CD14-positive monocyte (primary cell): Measurements from ENCODE around the gene DDX18. TPM values are rescaled to one million over a fixed set of nuclear protein-coding genes. Genes with fewer than 3 reads are reported as not detected.

Experiments
- DNase-seq, 3 donors: peaks; one replicate each; pipeline ENCODE4 v3.0.0-alpha.2; 2011 to 2022
- H2AFZ ChIP-seq: 2 replicates; pipeline ENCODE4 v1.6.0; 2012; ENCODE audit warnings: mild to moderate bottlenecking, low read depth, low read length, inconsistent platforms; ENCODE audit not compliant: insufficient read depth, poor library complexity, severe bottlenecking
- H3K27ac ChIP-seq, 2 donors: 1 replicate in 1 of 2; 2 replicates in 1 of 2; pipeline ENCODE4 v1.5.1; 2012 to 2013; ENCODE audit warnings: low read length in 2 of 2, control low read depth in 1 of 2, inconsistent platforms in 1 of 2, low read depth in 1 of 2, mild to moderate bottlenecking in 1 of 2
- H3K27me3 ChIP-seq, 2 donors: one replicate each; pipeline versions ENCODE4 v1.6.0 to v1.6.1; 2011 to 2013; ENCODE audit warnings: low read length in 2 of 2; ENCODE audit not compliant: control insufficient read depth in 2 of 2, insufficient read depth in 2 of 2
- H3K36me3 ChIP-seq, 2 donors: replicated peaks in 1 of 2; 1 replicate in 1 of 2; 2 replicates in 1 of 2; pipeline versions ENCODE4 v1.5.1 to v1.6.1; 2012 to 2013; ENCODE audit warnings: low read length in 2 of 2, control low read depth in 1 of 2, inconsistent platforms in 1 of 2, mild to moderate bottlenecking in 1 of 2; ENCODE audit not compliant: insufficient read depth in 2 of 2, control insufficient read depth in 1 of 2
- H3K4me1 ChIP-seq, 2 donors: 1 replicate in 1 of 2; 2 replicates in 1 of 2; pipeline versions ENCODE4 v1.5.1 to v1.6.1; 2012 to 2013; ENCODE audit warnings: low read length in 2 of 2, control low read depth in 1 of 2, inconsistent platforms in 1 of 2, mild to moderate bottlenecking in 1 of 2, moderate library complexity in 1 of 2; ENCODE audit not compliant: insufficient read depth in 2 of 2, control insufficient read depth in 1 of 2
- H3K4me2 ChIP-seq: replicated peaks from 2 replicates; pipeline ENCODE3; 2012; ENCODE audit warnings: low read length, moderate library complexity, mild to moderate bottlenecking; ENCODE audit not compliant: poor library complexity, severe bottlenecking; ENCODE audit errors: extremely low read depth
- H3K4me3 ChIP-seq, 3 experiments: fragments of 200-600 bp in 1 of 3; sonication (generic) in 1 of 3; replicated peaks in 1 of 3; 1 replicate in 2 of 3; 2 replicates in 1 of 3; pipeline ENCODE4 v1.5.1; 2011 to 2013; ENCODE audit warnings: low read length in 3 of 3, mild to moderate bottlenecking in 3 of 3, control low read depth in 2 of 3, low read depth in 2 of 3, inconsistent platforms in 1 of 3, moderate library complexity in 1 of 3
- H3K79me2 ChIP-seq: 2 replicates; pipeline ENCODE4 v1.6.0; 2012; ENCODE audit warnings: mild to moderate bottlenecking, control low read depth, inconsistent platforms, low read length, moderate library complexity; ENCODE audit not compliant: insufficient read depth
- H3K9ac ChIP-seq: 2 replicates; pipeline ENCODE4 v1.6.0; 2017; ENCODE audit warnings: low read length, mild to moderate bottlenecking; ENCODE audit not compliant: insufficient read depth, poor library complexity, severe bottlenecking
- H3K9me3 ChIP-seq, 2 donors: replicated peaks in 1 of 2; 1 replicate in 1 of 2; 2 replicates in 1 of 2; pipeline versions ENCODE4 v1.5.1 to v1.6.1; 2012 to 2013; ENCODE audit warnings: low read length in 2 of 2, control low read depth in 1 of 2; ENCODE audit not compliant: control insufficient read depth in 1 of 2, insufficient read depth in 1 of 2
- H4K20me1 ChIP-seq: 2 replicates; pipeline ENCODE4 v1.6.0; 2012; ENCODE audit warnings: mild to moderate bottlenecking, low read length, control low read depth, moderate library complexity; ENCODE audit not compliant: insufficient read depth
- H3K27ac Mint-ChIP-seq, 7 donors: one replicate each; pipeline ENCODE4 v1.8.0; 2020; ENCODE audit warnings: mild to moderate bottlenecking in 7 of 7, mixed read lengths in 7 of 7, moderate library complexity in 6 of 7, inconsistent platforms in 2 of 7
- H3K27me3 Mint-ChIP-seq, 3 donors: one replicate each; pipeline ENCODE4 v1.8.0; 2021 to 2022; ENCODE audit warnings: low read depth in 3 of 3, mild to moderate bottlenecking in 3 of 3, mixed read lengths in 3 of 3, moderate library complexity in 3 of 3, inconsistent platforms in 1 of 3
- H3K36me3 Mint-ChIP-seq, 2 donors: one replicate each; pipeline ENCODE4 v1.8.0; 2020; ENCODE audit warnings: mixed read lengths in 2 of 2, inconsistent platforms in 1 of 2, mild to moderate bottlenecking in 1 of 2
- H3K4me1 Mint-ChIP-seq: one replicate; pipeline ENCODE4 v1.8.0; 2020; ENCODE audit warnings: mild to moderate bottlenecking, mixed read lengths
- H3K4me3 Mint-ChIP-seq, 2 donors: one replicate each; pipeline ENCODE4 v1.8.0; 2020; ENCODE audit warnings: mild to moderate bottlenecking in 2 of 2, mixed read lengths in 2 of 2, moderate library complexity in 1 of 2
- H3K9me3 Mint-ChIP-seq, 7 donors: one replicate each; pipeline ENCODE4 v1.8.0; 2020 to 2022; ENCODE audit warnings: mixed read lengths in 7 of 7, mild to moderate bottlenecking in 6 of 7, moderate library complexity in 6 of 7, inconsistent platforms in 2 of 7
- WGBS: methylation state at CpG from one replicate; pipeline ENCODE4 v1.1.5; 2013; ENCODE audit warnings: missing lambda C conversion rate; ENCODE audit not compliant: insufficient coverage; 5-methylcytosine and 5-hydroxymethylcytosine counted together
- intact Hi-C, 2 donors: fragments of 100-400 bp; cut with micrococcal nuclease; formaldehyde crosslinking; loops; one replicate each; pipeline versions ENCODE4 v1.15.0 to v1.15.1; 2023
- polyA plus RNA-seq, 3 donors: library from polyadenylated mRNA; depleted of rRNA in 1 of 3; unstranded in 2 of 3; stranded (reverse) in 1 of 3; fragments of 300-500 nt in 2 of 3; fragments of >200 nt in 1 of 3; fragmentation: Illumina TruSeq in 2 of 3; gene quantifications; 1 replicate in 2 of 3; 2 replicates in 1 of 3; pipeline ENCODE4 v1.2.3, GENCODE V29; 2012 to 2021
- TF ChIP-seq, protein P1 (sequence below): fragments of 200-600 bp; IDR thresholded peaks from one replicate; pipeline ENCODE4 v1.8.0; 2022; ENCODE audit warnings: antibody characterized with exemption, mild to moderate bottlenecking

Gene DDX18
- polyA plus RNA-seq, 3 donors = 19.1 to 21.1 (median 19.7) TPM

DNA sequence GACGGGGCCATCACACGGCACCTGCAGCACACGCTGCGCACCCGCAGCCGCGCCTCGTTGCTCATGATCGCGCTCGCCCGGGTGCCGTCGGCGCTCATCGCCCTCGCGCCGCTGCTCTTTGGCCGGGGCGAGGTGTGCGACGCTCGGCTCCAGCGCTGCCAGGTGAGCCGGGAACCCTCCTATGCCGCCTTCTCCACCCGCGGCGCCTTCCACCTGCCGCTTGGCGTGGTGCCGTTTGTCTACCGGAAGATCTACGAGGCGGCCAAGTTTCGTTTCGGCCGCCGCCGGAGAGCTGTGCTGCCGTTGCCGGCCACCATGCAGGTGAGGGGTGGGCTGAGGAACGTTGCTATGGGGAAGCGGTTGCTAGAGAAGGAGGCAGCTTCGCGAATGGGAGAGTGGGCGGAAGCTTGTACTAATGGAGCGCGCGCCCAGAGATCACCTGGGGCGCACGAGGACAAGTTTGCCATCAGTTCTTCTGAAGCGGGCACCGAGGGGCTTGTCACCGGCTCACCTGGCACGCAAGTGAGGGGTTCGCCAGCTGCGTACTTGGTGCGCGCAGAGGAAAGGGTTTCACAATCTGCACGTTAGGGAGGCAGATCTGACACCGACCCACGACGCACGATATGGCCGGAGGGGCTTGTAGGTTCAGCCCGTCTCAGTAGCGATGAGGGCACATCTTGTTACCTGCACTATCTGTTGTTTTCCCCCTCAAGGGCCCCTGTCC is 45.6 kb downstream of the DDX18 start:
- no peak overlapping the region for H3K9ac ChIP-seq
- 45% methylated on average over 69 of the region's 69 CpGs for WGBS
- peaks cover 13 to 21% of the 10 kb centered on the region in 2 donors for H3K9me3 ChIP-seq
- peaks cover 0 to 22% of the 10 kb centered on the region in 2 donors for H3K27me3 ChIP-seq
- no peak overlapping the region for H3K4me2 ChIP-seq
- no peak overlapping the region for H3K4me3 ChIP-seq
- H4K20me1 ChIP-seq = no peaks in the 10 kb centered on the region
- Mint-ChIP-seq H3K27ac (peak overlapping the region in 1 of 7 donors; percentile 51), H3K9me3 (peaks cover 14 to 27% (median 21%) of the 10 kb centered on the region in 7 donors), H3K4me3 (peak overlapping the region in 1 of 2 donors; percentile 57), H3K4me1 (no peaks in the 10 kb centered on the region), H3K36me3 (no peaks in the 10 kb centered on the region), H3K27me3 (peaks cover 4 to 27% (median 20%) of the 10 kb centered on the region in 3 donors)
- intact Hi-C loops = no loop called here
- no peaks in the 10 kb centered on the region for H3K4me1 ChIP-seq
- DNase-seq = no peak
- no peaks in the 10 kb centered on the region for H3K79me2 ChIP-seq
- H2AFZ ChIP-seq = no peak overlapping the region
- no peaks in the 10 kb centered on the region for H3K36me3 ChIP-seq
- no peak overlapping the region for H3K27ac ChIP-seq
- TF ChIP-seq, protein P1, sequence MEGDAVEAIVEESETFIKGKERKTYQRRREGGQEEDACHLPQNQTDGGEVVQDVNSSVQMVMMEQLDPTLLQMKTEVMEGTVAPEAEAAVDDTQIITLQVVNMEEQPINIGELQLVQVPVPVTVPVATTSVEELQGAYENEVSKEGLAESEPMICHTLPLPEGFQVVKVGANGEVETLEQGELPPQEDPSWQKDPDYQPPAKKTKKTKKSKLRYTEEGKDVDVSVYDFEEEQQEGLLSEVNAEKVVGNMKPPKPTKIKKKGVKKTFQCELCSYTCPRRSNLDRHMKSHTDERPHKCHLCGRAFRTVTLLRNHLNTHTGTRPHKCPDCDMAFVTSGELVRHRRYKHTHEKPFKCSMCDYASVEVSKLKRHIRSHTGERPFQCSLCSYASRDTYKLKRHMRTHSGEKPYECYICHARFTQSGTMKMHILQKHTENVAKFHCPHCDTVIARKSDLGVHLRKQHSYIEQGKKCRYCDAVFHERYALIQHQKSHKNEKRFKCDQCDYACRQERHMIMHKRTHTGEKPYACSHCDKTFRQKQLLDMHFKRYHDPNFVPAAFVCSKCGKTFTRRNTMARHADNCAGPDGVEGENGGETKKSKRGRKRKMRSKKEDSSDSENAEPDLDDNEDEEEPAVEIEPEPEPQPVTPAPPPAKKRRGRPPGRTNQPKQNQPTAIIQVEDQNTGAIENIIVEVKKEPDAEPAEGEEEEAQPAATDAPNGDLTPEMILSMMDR = no peak

DNA sequence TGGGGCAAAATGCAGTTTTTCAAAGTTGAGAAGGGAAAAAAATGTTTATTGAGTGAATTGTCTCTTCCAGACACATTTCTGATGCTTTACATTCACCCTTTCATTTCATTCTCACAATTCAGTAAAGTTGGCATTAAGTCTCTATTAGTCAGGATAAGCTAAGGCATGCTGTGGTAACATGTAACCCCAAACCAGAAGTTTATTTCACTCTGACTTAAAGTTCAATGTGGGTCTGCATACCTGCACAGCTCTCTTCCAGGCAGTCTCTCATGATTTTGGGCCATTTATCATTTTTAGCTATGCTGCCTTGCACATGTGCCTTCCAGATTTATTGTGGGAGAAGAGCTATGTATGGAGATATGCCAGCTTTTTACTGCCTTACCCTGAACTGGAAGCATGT is 48.0 kb downstream of the DDX18 start:
- intact Hi-C loops = no loop called here
- Histone ChIP-seq H3K4me3 (no peak overlapping the region), H3K27me3 (peaks cover 0 to 16% of the 10 kb centered on the region in 2 donors), H3K27ac (no peak overlapping the region), H3K36me3 (no peaks in the 10 kb centered on the region), H3K4me1 (no peaks in the 10 kb centered on the region), H3K9ac (no peak overlapping the region), H2AFZ (no peak overlapping the region), H3K79me2 (no peaks in the 10 kb centered on the region), H3K9me3 (peaks cover 13 to 21% of the 10 kb centered on the region in 2 donors), H3K4me2 (no peak overlapping the region), H4K20me1 (no peaks in the 10 kb centered on the region)
- no peak for DNase-seq
- Mint-ChIP-seq H3K4me3 (no peak overlapping the region), H3K9me3 (peaks cover 14 to 27% (median 21%) of the 10 kb centered on the region in 7 donors), H3K4me1 (no peaks in the 10 kb centered on the region), H3K27me3 (peaks cover 4 to 29% (median 13%) of the 10 kb centered on the region in 3 donors), H3K27ac (no peak overlapping the region), H3K36me3 (no peaks in the 10 kb centered on the region)
- TF ChIP-seq, protein P1 = no peak
